Erythroblast (primary cell): Measurements from ENCODE around the gene BTG2.
"Not testable (repeated sequence)": the region's sequence is repeated elsewhere in the genome, so short reads cannot be mapped to it uniquely, and the experiment has no call there.

Source experiments
- DNase-seq, 2 experiments: peaks; one replicate each; lab custom pipeline; 2025; lab: John Stamatoyannopoulos, UW
- GATA1 ChIP-seq: IDR thresholded peaks from 2 replicates; pipeline ENCODE4 v1.6.1; 2011; ENCODE audit warnings: low read depth, mild to moderate bottlenecking, control low read depth, low read length, moderate library complexity
- POLR2A ChIP-seq: IDR thresholded peaks from 2 replicates; pipeline ENCODE4 v1.6.1; 2011; ENCODE audit warnings: mild to moderate bottlenecking, low read length

BTG2 gene, protein sequence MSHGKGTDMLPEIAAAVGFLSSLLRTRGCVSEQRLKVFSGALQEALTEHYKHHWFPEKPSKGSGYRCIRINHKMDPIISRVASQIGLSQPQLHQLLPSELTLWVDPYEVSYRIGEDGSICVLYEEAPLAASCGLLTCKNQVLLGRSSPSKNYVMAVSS

DNA sequence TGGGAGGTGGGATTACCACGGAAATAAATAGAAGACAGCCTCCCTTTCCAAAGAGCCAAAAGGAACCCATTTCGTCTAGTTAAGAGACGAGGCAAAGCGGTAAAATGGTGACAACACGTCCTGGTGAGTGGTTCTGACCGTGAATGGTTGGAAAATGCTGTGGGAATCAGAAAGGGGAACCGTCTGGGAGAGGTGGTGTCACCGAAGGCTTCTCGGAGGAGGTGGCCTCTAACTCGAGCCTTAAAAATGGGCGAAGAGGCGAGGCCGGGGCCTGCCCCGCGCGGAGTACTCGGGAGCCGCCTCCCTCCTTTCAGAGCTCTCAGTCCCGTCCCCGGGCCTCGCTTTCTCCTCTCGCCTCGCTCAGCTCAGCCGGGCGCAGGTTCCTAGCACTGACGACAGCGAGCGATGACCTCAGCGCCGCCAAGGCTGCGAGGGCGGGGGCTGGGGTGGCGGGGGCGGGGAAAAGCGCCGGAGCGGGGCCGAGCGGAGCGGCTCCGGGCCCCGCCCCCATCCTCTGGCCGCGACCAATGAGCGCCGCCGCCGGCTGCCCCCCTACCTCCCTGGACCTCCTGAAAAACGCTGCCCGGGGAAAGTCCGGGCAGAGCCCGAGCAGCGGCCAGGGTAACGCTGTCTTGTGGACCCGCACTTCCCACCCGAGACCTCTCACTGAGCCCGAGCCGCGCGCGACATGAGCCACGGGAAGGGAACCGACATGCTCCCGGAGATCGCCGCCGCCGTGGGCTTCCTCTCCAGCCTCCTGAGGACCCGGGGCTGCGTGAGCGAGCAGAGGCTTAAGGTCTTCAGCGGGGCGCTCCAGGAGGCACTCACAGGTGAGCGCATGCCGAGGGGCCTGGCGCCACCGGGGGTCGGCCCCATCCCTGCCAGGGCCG is at the start of gene BTG2:
BTG2 (plus strand) TSS at position 601 of the 890 bp plus-strand sequence; CDS start at position 689, 88 bp downstream.
- DNase-seq = peak; percentile 92 to 97
- no peak for TF ChIP-seq GATA1
- peak; percentile 93 for TF ChIP-seq POLR2A

DNA sequence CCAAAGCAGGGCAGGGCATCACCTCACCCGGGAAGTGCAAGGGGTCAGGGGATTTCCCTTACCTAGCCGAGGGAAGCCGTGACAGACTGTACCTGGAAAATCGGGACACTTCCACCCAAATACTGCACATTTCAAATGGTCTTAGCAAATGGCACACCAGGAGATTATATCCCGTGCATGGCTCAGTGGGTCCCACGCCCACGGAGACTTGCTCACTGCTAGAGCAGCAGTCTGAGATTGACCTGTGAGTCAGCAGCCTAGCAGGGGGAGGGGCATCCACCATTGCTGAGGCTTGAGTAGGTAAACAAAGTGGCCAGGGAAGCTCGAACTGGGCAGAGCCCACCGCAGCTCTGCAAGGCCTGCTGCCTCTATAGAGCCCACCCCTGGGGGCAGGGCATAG is 48.7 kb upstream of the BTG2 start:
- not testable (repeated sequence) for DNase-seq

DNA sequence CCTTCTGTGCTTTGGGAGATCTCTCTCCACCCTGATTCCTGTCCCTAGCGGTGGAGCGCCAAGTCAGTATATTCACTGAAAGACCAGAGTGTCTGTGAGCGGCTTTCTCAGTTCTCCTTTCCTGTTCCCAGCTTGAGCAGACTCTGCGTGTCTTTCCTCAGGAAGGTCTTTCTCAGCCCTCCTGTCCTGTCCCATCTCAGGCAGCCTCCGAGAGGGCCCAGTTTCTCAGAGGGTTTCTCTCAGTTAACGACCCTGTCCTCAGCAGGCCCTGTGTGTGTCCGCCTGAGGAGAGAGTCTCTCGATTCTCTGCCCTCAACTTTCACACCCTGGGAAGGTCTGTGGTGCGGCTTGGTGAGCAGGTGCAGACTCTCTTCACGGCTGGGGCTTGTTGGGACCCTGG is 41.8 kb upstream of the BTG2 start:
- no peak for TF ChIP-seq GATA1
- no peak for TF ChIP-seq POLR2A

DNA sequence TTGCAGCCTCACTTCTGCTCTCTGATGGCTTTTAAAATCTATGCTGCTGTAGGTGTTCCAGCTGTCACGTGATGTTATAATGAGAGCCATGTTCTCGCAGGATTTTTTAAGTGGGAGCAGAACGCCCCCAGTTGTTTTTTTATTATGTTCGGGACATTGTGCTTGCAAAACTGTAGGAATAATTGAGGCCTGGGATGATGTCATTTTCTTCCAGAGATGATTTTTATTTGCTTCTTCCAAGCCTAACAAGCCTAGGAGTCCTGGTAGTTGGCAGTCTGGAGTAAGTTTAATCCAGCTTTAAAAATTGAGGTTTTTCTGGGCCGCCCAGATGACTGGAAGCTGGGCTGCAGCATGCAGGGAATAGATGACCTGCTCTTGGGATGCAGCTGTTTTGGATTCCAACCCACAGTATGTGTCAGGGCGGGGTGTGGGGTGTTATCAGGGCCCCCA is 41.2 kb upstream of the BTG2 start:
- TF ChIP-seq POLR2A (no peak), GATA1 (no peak)
- DNase-seq = no peak

More for the DNA sequence above, 41.8 kb upstream of the BTG2 start:
- no peak for DNase-seq

DNA sequence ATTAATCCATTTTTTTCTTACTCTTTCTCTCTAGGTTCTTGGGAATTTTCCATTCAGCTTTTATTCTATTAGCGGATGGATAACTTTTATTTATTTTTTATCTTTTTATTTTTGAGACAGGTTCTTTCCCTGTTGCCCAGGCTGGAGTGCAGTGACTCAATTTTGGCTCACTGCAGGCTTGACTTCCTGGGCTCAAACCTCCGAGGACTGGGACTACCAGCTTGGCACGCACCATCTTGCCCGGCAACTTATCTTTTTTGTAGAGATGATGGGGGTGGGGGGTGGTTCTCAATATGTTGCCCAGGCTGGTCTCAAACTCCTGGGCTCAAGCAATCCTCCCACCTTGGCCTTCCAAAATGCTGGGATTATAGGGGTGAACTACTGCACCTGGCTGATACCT is 39.8 kb upstream of the BTG2 start:
- TF ChIP-seq POLR2A (no peak), GATA1 (no peak)
- DNase-seq = no peak

DNA sequence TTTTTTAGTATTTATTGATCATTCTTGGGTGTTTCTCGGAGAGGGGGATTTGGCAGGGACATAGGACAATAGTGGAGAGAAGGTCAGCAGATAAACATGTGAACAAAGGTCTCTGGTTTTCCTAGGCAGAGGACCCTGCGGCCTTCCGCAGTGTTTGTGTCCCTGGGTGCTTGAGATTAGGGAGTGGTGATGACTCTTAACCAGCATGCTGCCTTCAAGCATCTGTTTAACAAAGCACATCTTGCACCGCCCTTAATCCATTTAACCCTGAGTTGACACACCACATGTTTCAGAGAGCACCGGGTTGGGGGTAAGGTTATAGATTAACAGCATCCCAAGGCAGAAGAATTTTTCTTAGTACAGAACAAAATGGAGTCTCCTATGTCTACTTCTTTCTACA is 39.2 kb upstream of the BTG2 start:
- not testable (repeated sequence) for DNase-seq

DNA sequence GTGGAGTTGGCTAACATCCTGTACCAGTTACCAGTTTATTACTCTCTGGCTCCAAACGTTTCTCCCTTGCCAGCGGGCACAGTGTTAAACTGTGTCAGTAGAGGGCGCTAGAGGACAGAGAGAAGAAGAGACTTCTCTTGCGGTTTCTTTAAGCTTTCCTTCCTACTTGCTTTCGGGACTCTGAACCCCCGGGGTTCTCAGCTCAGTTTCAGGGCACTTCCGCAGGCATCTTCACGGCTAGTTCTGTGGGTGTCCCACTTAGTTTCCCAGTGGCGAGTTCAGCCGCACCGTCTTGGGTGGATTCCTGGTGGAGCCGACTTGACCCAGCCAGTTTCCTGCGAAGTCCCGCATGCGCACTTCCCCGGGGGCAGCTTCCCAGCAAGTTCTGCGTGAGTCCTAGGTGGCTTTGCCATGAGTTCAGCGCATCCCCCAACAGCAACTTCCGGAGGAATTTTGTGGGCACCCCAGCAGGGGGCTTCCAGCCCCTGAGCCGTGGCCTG is 37.9 kb upstream of the BTG2 start:
- peak; percentile 81 to 91 for DNase-seq
- TF ChIP-seq GATA1 (no peak), POLR2A (no peak)

DNA sequence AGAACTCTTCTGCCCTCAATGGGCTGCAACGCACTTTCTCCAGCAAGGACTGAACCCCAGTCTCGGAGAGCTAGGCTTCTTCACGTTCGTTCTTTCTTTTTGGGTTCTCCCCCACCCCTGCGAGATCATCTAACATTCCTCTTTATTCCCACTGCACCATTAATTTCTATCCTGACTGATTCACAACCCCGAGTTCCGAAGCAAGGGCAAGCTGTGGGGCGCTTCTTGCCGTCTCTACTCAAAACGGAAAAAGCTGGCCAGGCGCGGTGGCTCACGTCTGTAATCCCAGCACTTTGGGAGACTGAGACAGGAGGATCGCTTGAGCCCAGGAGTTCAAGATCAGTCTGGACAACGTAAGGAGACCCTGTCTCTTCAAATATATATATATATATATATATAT is 37.4 kb upstream of the BTG2 start:
- no peak for DNase-seq
- no peak for TF ChIP-seq GATA1
- TF ChIP-seq POLR2A = no peak

DNA sequence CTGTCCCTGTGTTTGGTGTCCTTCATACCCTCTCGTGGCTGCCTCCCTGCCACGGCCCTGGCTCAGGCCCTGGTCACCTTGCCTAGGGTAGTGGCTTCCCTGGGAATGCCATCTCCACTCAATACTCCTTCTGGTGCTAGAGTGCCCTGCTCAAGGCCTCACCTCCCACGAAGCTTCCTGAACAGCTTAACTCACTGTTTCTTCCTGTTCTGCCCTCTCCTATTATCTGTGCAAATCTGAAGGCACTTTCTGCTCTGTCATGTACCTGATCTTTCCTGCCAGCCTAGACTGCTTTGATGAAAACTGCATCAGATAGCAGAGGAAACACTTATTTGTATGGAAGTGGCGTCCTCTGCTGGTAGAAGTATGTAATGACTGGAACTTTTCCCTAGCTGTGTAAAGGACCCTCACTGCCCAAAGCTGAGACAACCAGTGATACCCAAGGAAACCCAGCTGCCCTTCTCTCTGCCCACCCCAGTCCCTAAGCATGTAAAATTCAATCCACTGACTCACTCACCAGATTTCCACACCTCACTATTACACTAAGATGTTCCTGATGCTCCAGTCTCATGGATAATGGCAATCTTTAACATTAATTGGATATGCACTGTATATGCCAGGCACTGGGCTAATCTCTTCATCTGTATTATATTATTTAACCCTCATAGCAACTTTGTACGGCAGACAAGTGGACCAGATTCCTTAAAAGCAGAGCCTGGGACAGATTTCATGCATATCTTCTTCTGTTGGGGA is 36.2 kb upstream of the BTG2 start:
- TF ChIP-seq POLR2A = no peak
- DNase-seq = peak; percentile 78 to 88

DNA sequence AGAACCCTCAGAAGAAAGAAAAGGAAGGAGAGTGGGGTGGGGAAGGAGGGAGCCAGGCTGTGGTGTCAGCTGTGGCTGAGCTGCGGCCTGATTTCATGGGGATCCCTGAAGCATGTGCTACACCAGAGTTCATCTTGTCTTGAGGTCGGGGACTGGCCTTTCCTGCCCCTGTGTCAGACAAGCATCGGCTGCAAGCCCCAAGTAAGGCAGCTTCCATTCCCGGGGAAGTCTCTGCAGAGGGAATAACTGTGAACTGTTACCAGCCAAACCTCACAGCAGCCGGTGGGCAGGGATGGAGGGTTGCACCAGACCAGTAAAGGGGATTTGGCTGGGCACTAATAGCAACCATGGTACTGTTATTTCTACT is 35.7 kb upstream of the BTG2 start:
- TF ChIP-seq GATA1 (no peak), POLR2A (no peak)
- DNase-seq = no peak

DNA sequence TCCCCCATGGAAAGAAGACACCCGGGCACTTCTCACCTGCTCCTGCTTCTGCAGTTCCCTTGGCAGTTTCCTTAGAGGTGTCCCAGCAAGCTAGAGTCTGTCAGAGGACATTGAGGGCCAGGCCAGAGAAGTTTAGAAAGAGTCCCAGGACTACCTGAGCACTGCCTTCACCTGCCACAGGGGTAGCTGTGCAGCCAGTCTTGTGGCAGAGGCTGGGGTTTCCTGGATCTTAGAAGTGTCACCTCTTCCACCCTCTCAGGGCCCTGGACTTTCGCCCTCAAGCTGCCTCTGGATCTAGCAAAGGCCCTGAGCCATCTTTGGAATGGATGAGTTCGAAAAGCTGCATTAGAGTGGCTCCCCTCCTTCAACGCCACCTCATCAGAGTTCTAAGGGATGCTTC is 34.9 kb upstream of the BTG2 start:
- no peak for DNase-seq
- TF ChIP-seq POLR2A = no peak

DNA sequence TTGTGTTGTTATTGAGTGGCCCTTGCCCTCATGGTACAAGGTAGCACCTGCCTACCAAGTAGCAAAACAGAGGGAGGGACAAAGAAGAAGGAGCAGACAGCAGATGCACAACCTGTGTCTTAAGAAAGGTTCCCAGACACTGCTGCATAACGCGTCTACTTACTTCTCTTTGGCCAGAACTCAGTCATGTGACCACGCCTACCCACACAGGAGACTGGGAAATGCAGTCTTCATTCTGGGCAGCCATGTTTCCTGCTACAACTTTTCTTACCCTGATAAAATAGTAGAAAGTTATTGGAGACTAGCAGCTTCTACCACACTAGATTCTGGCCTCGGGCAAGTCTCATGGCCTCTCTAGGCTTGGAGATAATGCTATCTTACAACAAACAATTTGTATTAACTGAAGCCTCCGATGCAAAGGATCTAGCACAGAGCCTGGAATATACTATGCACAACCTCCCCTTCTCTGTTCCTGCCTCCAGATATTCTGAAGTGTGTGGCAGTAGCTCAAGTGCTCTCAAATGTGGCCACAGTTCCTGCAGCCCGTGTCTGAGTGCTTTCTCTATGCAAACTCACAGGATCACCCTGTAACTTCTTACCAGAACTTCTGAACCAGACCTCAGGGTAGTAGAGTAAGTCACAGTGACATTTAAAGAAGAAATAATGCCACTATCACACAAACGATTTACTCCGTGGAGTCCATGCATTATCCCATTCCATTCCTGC is 34.1 kb upstream of the BTG2 start:
- peak; percentile 50 to 68 for DNase-seq
- TF ChIP-seq POLR2A = no peak
- TF ChIP-seq GATA1 = no peak

DNA sequence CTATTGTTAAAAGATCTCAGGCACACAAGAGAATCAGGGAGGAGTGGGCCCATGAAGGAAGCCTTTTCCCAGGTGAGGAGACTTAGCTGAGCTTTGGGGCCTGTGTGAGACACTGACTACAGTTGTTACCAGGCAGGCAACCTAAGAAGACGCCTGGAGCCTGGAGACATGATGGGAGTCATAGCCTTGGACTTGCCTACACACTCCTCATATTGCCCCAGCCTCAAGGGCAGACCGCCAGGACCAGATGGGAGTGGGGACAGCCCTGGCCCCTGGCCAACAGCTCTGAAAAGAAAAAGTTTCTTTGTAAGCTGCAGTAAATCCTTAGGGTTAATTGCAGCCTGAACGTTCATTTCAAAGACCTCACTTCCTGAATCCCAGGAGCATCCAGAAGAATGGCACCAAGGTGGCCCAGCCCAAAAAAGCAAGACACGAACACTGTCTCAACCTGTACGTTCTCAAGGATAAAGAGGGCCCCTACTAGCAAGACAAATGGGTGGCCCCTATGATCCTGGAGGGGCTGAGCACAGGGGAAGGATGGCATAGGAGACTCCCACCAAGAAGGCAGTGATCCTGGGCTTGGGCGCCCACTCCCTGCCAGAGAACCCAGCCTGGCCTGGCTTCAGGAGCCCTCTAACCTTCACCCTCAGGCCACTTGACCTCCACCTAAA is 33.2 kb upstream of the BTG2 start:
- no peak for TF ChIP-seq POLR2A
- no peak for TF ChIP-seq GATA1
- DNase-seq = no peak
